ENCODE measurements around the gene CARMIL1. TPM values are rescaled to one million over a fixed set of nuclear protein-coding genes. Genes with fewer than 3 reads are reported as not detected.

Gene CARMIL1
- total RNA-seq, 1 donor from 2014 or later = 86.3 TPM

GRCh38 chr6:25499615-25500235, 220.6 kb downstream of the CARMIL1 start:
- H3K4me1 Mint-ChIP-seq (ENCODE audit: low read depth) = no peaks in the 10 kb centered on the region
- no peaks in the 10 kb centered on the region for H3K9me3 Mint-ChIP-seq (ENCODE audit: low read depth)
- H3K27ac Mint-ChIP-seq = no peak overlapping the region
- peaks cover 15% of the 10 kb centered on the region for H3K36me3 Mint-ChIP-seq (ENCODE audit: insufficient read depth)
- TF ChIP-seq CTCF (IDR thresholded peaks at IDR 0.05; ENCODE audit: unreplicated experiment) = no peak
- no peak for DNase-seq (ENCODE audit: low spot score, unreplicated experiment)
- no peaks in the 10 kb centered on the region for H3K27me3 Mint-ChIP-seq
- no peak overlapping the region for H3K4me3 Mint-ChIP-seq (ENCODE audit: low read depth)

GRCh38 chr6:25503686-25504085, 224.5 kb downstream of the CARMIL1 start:
- Mint-ChIP-seq H3K27ac (no peak overlapping the region), H3K4me3 (ENCODE audit: low read depth) (no peak overlapping the region), H3K36me3 (ENCODE audit: insufficient read depth) (peaks cover 11% of the 10 kb centered on the region), H3K27me3 (no peaks in the 10 kb centered on the region), H3K4me1 (ENCODE audit: low read depth) (no peaks in the 10 kb centered on the region), H3K9me3 (ENCODE audit: low read depth) (no peaks in the 10 kb centered on the region)
- no peak for TF ChIP-seq CTCF (IDR thresholded peaks at IDR 0.05; ENCODE audit: unreplicated experiment)
- no peak for DNase-seq (ENCODE audit: low spot score, unreplicated experiment)

DNA sequence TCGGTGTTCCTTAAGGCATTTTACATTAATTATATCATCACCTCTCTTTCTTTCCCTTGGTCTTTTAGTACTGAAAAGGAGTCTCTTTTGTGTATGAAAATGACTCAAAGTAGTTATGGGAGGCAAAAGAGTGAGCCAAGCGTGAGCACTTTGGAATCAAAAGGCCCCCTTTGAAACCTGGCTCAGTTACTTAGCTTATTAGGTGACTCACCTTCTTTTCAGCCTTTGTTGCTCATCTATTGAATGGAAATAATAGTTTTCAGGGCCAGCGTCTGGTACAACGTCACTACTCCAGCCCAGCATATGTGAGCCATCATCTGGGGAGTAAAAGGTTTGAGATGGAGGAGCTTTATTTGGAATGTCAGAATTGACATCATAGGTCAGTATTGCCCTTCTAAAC, 225.5 kb downstream of the CARMIL1 start:
- Mint-ChIP-seq H3K4me1 (ENCODE audit: low read depth) (no peaks in the 10 kb centered on the region), H3K27me3 (no peaks in the 10 kb centered on the region), H3K27ac (no peak overlapping the region), H3K9me3 (ENCODE audit: low read depth) (no peaks in the 10 kb centered on the region), H3K36me3 (ENCODE audit: insufficient read depth) (peaks cover 11% of the 10 kb centered on the region), H3K4me3 (ENCODE audit: low read depth) (no peak overlapping the region)
- TF ChIP-seq CTCF (IDR thresholded peaks at IDR 0.05; ENCODE audit: unreplicated experiment) = no peak
- DNase-seq (ENCODE audit: low spot score, unreplicated experiment) = no peak

GRCh38 chr6:25506020-25506419, 226.8 kb downstream of the CARMIL1 start:
- DNase-seq (ENCODE audit: low spot score, unreplicated experiment) = no peak
- peaks cover 11% of the 10 kb centered on the region for H3K36me3 Mint-ChIP-seq (ENCODE audit: insufficient read depth)
- H3K27ac Mint-ChIP-seq = no peak overlapping the region
- no peaks in the 10 kb centered on the region for H3K9me3 Mint-ChIP-seq (ENCODE audit: low read depth)
- no peak overlapping the region for H3K4me3 Mint-ChIP-seq (ENCODE audit: low read depth)
- no peaks in the 10 kb centered on the region for H3K4me1 Mint-ChIP-seq (ENCODE audit: low read depth)
- no peak for TF ChIP-seq CTCF (IDR thresholded peaks at IDR 0.05; ENCODE audit: unreplicated experiment)
- H3K27me3 Mint-ChIP-seq = no peaks in the 10 kb centered on the region

- H3K4me1 Mint-ChIP-seq (ENCODE audit: low read depth) = no peaks in the 10 kb centered on the region
- H3K36me3 Mint-ChIP-seq (ENCODE audit: insufficient read depth) = peaks cover 8% of the 10 kb centered on the region
- no peaks in the 10 kb centered on the region for H3K27me3 Mint-ChIP-seq
- no peak overlapping the region for H3K4me3 Mint-ChIP-seq (ENCODE audit: low read depth)
- H3K27ac Mint-ChIP-seq = no peak overlapping the region
- H3K9me3 Mint-ChIP-seq (ENCODE audit: low read depth) = no peaks in the 10 kb centered on the region
- no peak for DNase-seq (ENCODE audit: low spot score, unreplicated experiment)
- no peak for TF ChIP-seq CTCF (IDR thresholded peaks at IDR 0.05; ENCODE audit: unreplicated experiment)
Observed at GRCh38 chr6:25508051-25508450, 228.9 kb downstream of the CARMIL1 start.

Data from progenitor cell of endocrine pancreas (in vitro differentiated cells).